GM21367 (cell line): ENCODE results near the gene DNM1.
"Not testable (repeated sequence)": the region's sequence is repeated elsewhere in the genome, so short reads cannot be mapped to it uniquely, and the experiment has no call there.

Source experiments
- ATAC-seq: cut with Tn5 transposase; IDR thresholded peaks from one replicate; pipeline ENCODE4 v1.9.1; 2021; ENCODE audit not compliant: unreplicated experiment

DNM1 gene

DNA sequence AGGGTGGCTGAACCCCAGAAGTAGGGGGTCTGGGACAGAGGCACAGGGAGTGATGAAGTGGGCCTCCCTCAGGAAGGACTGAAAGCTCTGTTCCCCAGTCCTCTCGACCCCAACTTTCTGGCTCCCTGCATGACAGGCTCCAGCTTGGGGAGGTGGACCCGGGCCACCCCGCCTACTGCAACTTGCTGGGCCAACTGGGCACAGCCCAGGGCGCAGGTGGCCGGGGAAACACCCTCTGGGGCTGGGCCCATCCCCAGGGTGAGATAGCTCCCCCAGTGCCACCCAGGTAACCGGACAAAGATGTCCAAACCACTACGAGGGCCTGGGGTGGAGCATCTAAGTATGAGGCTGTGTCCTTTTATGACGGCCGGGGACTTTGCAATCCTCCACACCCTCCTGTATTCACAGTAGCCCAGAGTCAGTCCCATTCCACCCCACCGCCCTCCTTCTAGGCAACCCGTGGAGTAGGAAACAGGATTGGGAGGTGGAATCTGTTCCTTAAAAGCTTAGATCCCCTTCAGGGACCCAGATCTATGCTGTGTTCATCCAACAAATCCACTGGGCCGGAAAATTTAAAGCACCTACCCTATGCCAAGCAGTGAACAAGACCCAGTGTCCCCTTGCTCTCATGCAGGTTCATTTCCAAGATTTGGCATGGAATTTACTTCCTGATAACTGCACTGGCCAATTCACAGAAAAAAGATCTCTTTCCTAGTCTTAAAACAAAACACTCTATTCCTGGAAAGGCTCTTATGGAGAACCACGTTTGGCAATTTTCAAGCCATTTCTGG, 19.9 kb downstream of the DNM1 start:
- ATAC-seq: no peak

DNA sequence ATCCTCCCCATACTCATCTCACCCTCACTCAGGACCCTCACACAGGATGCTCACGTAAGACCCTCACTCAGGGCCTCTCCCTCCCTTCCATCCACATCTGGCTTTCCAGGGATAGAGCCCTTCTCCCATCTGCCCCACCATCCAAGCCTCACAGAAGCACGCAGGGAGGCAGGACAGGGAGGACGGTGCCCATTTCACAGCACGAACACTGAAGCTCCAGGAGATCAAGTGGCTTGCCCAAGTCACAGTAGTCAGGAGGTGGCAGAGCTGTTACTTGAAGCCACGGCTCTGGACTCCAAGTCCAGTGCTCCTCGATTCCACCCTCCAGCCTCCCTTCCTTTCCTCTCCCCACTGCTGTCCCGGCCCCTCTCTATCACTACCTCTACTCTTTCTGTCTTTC, 21.7 kb downstream of the DNM1 start:
- ATAC-seq: no peak

DNA sequence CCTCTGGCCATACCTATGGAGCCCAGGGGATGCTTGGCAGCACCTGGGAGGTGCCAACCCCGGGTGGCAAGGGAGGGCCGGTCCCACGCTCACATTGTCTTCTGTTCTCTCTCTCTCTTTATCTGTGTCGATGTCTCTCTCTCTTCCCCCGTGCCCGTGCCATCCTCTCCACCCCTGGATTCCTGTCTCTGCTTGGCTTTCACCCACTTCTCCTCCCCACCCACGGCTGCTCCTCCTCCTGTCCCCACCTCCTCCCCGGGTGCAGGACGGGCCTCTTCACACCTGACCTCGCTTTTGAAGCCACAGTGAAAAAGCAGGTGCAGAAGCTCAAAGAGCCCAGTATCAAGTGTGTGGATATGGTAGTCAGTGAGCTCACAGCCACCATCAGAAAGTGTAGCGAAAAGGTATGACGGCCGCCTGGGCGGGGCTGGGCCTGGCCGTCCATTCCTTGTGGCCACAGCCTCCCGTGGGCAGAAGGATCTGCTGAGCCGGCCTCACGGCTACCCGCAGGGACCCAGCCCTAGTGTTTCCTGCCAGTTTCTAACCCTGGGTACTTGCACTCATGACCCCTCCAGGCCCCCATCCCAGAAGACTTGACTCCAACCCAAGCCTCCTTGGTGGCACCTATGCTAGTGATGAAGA, 22.7 kb downstream of the DNM1 start:
- no peak for ATAC-seq

DNA sequence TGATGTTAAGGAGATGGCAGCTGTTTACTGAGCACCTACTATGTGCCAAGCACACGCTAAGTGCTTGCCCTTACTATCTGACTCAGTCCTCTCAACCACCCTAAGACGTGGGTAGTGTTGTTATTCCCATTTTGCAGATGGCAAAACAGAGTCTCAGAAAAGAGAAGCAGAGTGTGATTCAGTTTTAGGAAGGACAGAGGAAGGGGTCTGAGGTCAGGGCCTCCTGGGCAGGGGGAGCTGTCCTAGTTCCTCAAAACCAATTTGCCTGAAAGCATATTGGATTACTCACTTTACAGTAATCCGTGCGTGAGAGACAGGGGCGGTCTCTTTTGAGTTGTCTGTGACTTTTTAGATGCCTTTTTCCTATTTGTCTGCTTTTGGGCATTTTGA, 23.2 kb downstream of the DNM1 start:
- no peak for ATAC-seq

DNA sequence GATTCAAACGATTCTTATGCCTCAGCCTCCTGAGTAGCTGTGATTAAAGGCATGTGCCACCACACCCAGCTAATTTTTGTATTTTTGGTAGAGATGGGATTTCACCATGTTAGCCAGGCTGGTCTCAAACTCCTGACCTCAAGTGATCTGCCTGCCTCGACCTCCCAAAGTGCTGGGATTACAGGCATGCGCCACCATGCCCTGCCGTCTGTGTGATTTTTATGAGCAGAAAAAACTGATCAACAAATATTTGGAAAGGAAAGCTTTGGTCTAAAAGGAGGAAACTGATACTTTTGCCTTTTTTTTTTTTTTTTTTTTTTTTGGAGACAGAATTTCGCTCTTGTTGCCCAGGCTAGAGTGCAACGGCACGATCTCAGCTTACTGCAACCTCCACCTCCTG, 27.7 kb downstream of the DNM1 start:
- ATAC-seq: not testable (repeated sequence)

DNA sequence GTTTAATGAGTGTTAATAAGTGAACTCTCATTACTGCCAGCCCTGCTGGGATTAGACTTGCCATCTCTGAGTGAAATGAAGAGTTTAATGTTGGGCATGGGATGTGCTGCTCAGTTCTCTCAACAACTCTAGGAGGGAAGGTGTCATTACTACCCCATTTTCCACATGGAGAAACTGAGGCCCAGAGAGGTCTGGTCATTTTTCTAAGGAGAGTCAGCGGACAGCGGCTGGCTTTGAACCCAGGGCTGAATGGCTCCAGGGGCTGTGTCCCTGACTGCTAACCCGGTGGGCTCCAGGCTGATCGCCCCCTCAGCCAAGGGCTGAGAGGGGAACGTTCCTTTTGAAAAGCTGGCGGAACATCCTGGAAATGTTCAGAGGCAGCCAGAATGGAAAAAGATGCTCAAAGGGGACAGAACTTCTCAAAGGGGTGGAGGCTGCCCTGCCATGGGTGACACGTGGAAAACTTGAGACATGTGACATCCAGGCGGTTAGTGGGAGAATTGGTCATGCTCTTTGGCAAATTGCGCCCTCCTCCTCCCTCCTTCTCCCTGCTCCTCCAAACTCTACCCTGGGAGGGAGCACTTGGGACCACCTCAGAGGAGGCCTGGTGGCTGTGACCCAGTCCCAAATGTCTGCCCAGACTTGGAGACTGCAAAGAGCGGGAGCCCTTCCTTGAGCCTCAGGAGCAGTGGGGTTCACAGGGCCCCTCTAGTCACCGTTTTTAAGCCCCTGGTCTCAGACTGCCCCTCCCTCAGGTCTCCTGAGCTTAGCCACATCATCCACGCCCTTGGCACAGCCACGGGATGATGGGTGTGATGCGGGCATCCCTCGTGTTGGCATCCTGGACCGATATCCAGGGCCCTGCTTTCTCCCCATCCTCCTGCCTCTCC, 28.7 kb downstream of the DNM1 start:
- no peak for ATAC-seq

DNA sequence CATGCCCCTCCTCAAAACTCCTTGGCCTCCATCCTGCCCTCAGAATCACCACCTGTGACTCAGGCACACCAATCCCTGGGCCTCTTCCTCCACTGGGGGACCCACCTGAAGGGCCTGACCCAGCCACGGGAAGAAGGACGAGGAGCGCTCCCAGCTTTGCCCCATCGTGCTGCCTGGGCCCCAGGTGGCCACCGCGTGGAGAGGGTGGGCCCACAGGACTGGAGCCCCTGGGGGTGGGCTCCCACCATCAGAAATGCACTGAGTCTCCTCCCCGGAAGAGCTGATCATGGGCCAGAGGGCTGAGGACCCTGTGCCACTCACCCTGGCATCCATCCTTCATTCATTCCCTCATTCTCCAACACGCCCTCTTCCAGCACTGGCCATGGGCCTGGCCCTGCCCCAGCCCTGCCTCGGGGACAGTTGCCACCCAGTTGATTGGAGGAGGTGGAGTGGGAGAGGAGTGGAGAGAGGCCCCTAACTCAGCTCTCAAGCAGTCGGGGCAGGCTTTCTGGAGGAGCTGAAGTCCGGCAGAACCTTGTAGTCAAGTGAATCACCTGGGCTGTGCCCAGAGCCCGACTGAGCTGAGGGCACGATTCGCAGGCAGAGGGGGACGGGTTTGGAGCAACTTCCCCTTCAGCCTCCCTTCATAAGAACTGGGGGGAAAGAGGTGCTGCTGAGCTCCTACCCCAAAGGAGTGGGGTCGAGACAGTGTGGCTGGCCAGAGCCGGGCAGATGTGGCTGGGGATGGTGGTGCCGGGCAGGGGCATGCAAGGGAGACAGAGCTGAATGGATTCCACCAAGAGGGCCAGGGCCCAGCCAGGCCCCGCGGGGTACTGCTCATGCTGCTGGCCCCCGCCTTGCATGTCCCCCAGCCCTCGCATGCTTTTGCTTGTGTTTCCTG, 29.6 kb downstream of the DNM1 start:
- no peak for ATAC-seq

DNA sequence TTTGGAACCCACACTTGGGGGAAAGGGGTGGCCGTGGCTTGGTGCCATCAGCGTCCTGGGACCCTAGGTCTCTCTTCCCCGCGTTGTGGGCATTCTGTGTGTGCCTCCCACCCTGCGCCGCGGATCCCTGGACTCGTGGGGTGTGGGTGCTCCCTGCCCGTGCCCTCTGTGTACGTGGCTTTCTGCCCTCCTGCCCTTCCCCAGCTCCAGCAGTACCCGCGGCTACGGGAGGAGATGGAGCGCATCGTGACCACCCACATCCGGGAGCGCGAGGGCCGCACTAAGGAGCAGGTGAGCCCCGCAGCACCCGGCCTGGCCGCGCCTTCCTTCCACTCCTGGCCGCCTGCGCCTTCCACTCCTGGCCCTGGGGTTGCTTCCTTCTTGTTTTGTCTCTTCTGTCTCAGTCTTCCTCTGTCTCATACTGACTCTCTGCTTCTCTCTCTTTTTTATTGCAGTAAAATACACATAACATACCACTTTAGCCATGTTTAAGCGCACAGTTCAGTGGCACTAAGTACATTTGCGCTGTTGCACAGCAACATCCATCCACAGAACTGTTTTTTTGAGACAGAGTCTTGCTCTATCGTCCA, 30.7 kb downstream of the DNM1 start:
- no peak for ATAC-seq

DNA sequence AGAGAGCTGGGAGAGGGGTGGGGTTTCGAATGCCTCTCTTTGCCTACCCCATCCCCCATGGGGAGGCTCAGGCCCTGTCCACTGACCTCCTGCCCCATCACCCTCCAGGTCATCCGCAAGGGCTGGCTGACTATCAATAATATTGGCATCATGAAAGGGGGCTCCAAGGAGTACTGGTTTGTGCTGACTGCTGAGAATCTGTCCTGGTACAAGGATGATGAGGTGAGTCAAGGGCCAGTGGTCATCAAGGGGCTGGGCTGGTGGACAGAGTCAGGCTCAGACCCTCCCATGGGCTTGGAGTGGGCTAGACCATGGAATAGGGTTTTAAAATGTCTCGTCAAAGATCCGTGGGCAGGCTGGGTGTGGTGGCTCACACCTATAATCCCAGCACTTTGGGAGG, 38.9 kb downstream of the DNM1 start:
- ATAC-seq: no peak

DNA sequence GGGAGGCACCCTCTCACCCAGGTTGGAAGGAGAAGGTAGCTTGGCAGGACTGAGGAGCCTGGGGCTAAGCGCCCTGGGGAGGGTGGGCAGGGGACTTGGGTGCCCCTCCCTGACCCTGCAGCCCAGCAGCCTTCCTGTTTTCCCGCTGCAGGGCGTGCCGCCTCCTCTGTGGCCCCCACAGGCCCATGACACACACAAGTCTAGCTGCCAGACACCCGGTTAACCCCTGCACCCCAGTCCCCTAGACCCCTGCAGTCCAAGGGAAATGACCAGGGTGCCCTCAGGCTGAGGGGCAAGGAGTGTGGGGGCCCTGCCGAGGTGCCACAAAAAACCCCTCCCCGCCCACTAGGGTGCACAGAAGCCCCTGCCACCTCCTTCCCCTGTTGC, 39.6 kb downstream of the DNM1 start:
- no peak for ATAC-seq

DNA sequence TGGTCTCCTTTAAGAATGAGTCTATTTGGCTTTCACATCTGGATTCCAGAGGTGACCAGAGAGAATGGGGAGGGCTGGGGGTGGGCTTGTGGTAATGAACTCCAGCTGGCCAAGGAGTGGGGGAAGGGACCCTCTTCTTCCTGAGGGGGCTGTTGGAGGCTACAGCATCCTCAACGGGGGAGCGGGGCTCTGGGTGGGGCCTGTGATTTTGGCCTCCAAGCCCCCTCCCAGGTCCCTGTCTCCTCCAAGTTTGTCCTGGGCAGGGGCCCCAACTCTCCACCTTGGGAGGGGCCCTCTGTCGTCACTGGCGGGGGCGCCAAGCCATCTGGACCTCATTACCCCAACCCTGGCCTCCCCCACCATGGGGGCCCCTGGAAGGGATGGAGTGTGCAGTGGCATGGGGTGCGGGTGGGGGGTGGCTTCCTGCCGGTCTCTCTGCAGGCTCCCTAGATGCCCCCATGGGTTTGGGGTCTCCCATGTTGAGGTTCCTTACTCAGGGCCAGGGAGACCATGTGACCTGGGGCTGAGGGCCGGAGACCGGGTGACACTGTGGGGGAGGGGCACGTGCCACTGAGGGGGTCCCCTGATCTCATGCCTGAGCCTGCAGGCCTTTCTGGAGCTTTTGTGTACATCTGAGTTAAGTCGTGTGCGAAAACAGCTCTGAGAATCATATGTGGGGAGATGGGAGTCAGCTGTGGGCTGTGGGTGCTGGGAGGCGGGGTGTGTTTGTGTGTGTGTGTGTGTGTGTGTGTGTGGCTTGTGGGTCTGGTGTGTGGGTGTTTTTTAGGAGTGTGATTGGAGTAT, 40.2 kb downstream of the DNM1 start:
- no peak for ATAC-seq

DNA sequence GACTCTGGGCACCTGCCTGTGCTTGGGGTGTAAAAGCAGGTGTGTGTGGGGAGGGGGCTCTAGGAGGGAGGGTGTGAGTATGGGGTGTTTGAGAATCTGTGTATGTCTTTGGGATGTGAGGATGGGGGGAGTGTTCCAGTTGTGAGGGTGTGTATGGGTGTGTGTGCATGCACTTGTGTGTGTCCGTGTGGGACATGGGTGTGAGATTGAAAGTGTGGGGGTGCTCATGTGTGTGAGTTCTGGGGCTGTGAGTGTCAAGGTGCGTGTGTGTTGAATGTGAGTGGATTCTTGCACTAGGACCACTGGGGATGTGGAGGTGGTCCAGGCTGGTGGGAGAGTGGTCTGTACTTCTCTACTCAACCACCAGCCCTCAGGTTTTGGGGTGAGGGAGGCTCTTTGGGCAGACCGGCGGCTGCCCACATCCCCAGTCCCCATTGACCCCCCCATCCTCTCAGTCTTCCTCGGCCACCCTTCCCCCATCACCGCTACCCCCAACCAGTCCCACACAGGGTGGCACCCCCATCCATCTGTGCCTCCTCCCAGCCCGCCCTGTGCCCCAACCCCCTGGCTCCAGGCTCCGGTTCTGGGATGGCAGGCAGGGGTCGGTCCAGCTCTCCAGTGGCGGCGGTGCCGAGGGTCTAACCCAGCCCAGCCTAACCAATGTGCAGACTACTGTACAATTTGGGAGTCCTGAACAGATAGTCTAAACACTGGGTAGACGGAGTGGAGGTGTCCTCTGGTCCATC, 41.1 kb downstream of the DNM1 start:
- ATAC-seq: no peak

DNA sequence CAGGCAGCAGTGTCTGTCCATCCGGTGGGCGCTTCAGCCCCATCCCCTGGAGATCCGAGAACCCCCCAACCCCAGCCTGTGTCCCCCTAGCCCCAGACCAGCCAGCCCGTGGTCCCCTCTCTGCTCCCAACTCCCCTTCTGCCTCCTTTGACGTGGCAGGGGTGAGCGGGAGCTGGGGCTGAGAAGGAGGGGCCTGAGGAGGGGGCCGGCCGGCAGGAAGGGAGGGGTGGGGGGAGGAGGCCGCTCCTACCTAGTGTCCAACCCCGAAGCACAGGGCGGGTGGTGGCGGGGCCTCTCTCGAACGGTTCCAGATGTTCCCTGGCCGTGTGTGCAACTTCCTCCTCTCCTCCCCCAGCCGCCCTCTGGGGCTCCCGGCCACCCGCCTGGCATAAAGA, 41.7 kb downstream of the DNM1 start:
- ATAC-seq: no peak

DNA sequence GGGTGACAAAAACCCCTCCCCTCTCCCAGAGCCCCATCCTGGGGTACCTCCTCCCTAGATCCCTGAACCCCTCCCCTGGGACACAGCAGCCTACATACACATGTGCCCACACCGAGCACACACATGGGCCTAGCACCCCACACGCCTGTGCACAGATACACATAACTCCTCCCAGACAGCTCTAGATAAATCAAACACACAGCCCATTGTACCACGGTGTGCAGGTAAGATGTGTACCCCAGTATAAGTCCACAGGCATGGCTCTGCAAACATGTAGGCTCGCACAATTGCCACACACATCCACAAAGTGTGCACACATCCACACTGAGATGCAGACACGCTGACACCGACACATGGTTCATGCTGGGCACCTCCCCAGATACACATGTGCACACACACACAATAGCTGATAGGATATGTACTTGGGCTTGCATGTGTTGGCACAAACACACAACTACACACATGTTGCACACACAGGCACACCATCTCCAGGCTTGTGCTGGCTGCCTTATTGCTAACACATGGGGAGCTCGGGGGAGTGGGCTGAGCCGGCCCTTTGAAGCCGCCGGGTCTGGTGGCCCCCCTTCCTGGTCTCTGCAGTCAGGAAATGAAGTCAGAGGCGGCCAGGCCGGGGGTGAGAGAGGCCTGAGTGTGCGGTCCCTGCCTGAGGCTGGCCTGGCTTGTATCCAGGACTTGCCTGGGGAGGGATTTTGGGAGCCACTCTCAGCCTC, 42.4 kb downstream of the DNM1 start:
- ATAC-seq: no peak

DNA sequence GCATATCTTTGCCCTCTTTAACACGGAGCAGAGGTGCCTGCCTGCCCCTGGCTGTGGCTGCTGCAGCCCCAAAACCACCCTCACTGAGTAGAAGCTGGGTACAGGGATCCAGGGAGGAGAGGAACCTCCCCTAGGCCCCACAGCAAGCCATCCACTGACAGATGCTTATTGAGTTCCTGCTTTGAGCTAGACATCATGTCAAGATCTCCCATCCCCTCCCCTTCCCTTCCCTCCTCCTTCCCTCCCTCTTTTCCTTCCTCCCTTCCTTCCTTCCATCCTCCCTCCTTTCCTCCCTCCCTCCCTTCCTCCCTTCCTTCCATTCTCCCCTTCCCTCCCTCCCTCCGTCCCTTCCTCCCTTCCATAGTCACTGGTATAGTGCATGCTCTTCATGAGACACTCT, 43.3 kb downstream of the DNM1 start:
- no peak for ATAC-seq

DNA sequence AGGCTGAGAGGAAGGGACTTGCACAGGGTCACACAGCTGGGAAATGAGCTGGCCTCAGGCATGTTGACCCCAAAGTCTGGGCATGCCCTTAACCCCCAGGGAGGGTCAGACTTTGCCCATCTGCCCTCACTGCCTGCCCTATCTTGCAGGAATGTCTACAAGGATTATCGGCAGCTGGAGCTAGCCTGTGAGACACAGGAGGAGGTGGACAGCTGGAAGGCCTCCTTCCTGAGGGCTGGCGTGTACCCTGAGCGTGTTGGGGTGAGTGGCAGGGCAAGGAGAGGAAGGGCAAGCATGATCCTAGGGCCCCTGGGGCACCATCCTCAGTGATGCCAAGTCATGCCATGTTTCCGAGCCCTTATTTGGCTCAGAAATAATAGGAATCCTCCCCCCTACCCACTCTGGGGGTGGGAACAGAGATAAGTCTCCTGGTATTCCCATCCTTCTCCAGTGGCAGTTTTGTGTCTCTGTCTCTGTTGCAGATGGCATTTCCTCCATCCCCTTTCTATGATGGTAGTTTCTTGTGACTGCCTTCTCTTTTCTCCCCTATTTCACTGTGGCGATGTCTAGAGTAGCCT, 44.1 kb downstream of the DNM1 start:
- no peak for ATAC-seq

DNA sequence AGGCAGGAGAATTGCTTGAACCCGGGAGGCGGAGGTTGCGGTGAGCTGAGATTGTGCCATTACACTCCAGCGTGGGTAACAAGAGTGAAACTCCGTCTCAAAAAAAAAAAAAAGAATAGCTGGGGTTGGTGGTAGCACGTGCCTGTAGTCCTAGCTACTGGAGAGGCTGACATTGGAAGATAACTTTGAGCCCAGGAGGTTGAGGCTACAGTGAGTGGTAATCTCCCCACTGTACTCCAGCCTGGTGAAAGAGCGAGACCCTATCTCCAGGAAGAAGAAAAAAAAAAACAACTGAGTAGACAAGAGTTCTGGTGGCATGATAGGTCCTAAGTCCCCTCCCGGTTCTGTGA, 46.4 kb downstream of the DNM1 start:
- ATAC-seq: no peak
